Heart right ventricle (tissue), 16 donors: ENCODE data around the gene PTMS. TPM values are rescaled to one million over a fixed set of nuclear protein-coding genes. Genes with fewer than 3 reads are reported as not detected.

ENCODE experiments used
- ATAC-seq, 8 donors: fragments of 200-7000 bp; cut with Tn5 transposase; one replicate each; pipeline ENCODE4 v1.9.1; 2020; ENCODE audit warnings: mild to moderate bottlenecking in 8 of 8, moderate library complexity in 8 of 8, moderate number of reproducible peaks in 1 of 8
- DNase-seq, 2 donors: peaks; one replicate each; pipeline ENCODE4 v3.0.0-alpha.2; 2020
- H3K27ac ChIP-seq, 10 donors: fragments of 200-600 bp; sonication (generic) in 2 of 10; one replicate each; pipeline versions ENCODE4 v1.5.0 to v1.8.0; 2020 to 2022; ENCODE audit warnings: mild to moderate bottlenecking in 3 of 10
- H3K27me3 ChIP-seq, 7 donors: fragments of 200-600 bp; one replicate each; pipeline ENCODE4 v1.8.0; 2021 to 2022; ENCODE audit warnings: mild to moderate bottlenecking in 2 of 7
- H3K36me3 ChIP-seq, 9 donors: fragments of 200-600 bp; sonication (generic) in 1 of 9; one replicate each; pipeline versions ENCODE4 v1.5.0 to v1.8.0; 2020 to 2022; ENCODE audit warnings: mild to moderate bottlenecking in 2 of 9
- H3K4me1 ChIP-seq, 9 donors: fragments of 200-600 bp; sonication (generic) in 1 of 9; one replicate each; pipeline versions ENCODE4 v1.5.0 to v1.8.0; 2020 to 2022; ENCODE audit warnings: mild to moderate bottlenecking in 4 of 9
- H3K4me3 ChIP-seq, 10 donors: fragments of 200-600 bp; sonication (generic) in 2 of 10; one replicate each; pipeline versions ENCODE4 v1.5.0 to v1.8.0; 2020 to 2022; ENCODE audit warnings: mild to moderate bottlenecking in 7 of 10, moderate library complexity in 2 of 10
- H3K9me3 ChIP-seq, 11 donors: fragments of 200-600 bp in 10 of 11; sonication (generic) in 2 of 11; one replicate each; pipeline versions ENCODE4 v1.5.0 to v1.8.0; 2013 to 2022; ENCODE audit warnings: mild to moderate bottlenecking in 2 of 11, control low read depth in 1 of 11, moderate library complexity in 1 of 11
- WGBS, 2 donors: extraction: QIAGEN DNeasy Blood & Tissue Kit; methylation state at CpG; one replicate each; pipeline ENCODE4 v1.1.7; 2013; ENCODE audit warnings: inconsistent platforms in 1 of 2; 5-methylcytosine and 5-hydroxymethylcytosine counted together
- intact Hi-C, 10 donors: fragments of 100-400 bp; cut with DNase I; formaldehyde crosslinking; loops; one replicate each; pipeline versions ENCODE4 v1.11.1 to v1.14.2; 2022
- polyA plus RNA-seq, 2 donors: library from polyadenylated mRNA; stranded (reverse); fragments of 200-250 nt; gene quantifications; one replicate each; pipeline ENCODE4 v1.2.3, GENCODE V29; 2013
- total RNA-seq, 10 donors: library from RNA; stranded (reverse); fragmentation: NEBNext Ultra II Directional in 3 of 10; extraction: Animal tissue kit (Norgen Biotek cat#: 25700) in 3 of 10; gene quantifications; one replicate each; pipeline versions ENCODE4 v1.2.1 to v1.2.4, GENCODE V29; 2021 to 2023
- TF ChIP-seq, protein P1 (sequence below), 9 donors: fragments of 200-600 bp; sonication (generic) in 2 of 9; IDR thresholded peaks; one replicate each; pipeline versions ENCODE4 v1.5.0 to v1.8.0; 2021 to 2022; ENCODE audit warnings: antibody characterized with exemption in 9 of 9, mild to moderate bottlenecking in 5 of 9, moderate library complexity in 1 of 9
- donor health status: Arrhythmogenic right ventricular cardiomyopathy.
- donor health status: ischemic (EF 13 %, LVEDD 7.1; RV severe dilation, severe dysfunction).
- donor health status: healthy with polysubstance abuse.
- donor health status: DM: no; HTN: yes; CAD: no.
- donor health status: DM: no; HTN: no; CAD: no.
- donor health status: ischemic (EF 25% LVEDD 6.9; RV normal size, moderate dysfunction).
- donor health status: ischemic (EF 25% LVEDD 5.7; RV mildly dilated, moderate dysfunction).
- donor health status: healthy.
- donor health status: DM: yes; HTN: yes; CAD: no.
- donor health status: Ischemic cardiomyopathy.
- donor health status: ischemic (EF 35%, LVEDD 5.7; RV mildly dilated, moderate dysfunction).
- donor health status: nonischemic (EF 11% LVEDD 7.7; RV severe dilation, severe dysfunction).
- donor health status: DM: yes; HTN: yes; CAD: no.
- donor health status: PGD.
- donor health status: ischemic (EF 29% LVEDD 5.4; RV normal size, mild dysfunction).
- donor health status: nonischemic (EF 23%, LVEDD 6.1; RV moderate dilation, normal function).

PTMS gene
- total and polyA plus RNA-seq, 12 donors = 73.3 to 361 (median 105) TPM

DNA sequence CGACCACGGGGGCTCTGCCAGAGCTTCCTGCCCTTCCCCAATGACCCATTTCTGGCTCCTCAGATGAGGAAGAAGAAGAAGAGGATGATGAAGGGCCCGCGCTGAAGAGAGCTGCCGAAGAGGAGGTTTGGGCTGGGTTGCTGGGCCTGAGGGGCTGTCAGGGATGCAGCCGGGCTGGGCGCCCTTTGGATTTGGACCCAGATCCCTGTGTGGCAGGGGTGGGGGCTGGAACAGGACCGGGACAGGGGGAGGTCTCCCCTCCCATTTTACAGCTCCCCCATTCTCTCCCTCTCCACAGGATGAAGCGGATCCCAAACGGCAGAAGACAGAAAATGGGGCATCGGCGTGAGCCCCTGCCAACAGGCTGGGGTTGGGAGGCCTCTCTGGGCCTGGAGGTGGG, 3.9 kb downstream of the PTMS start:
- no peak overlapping the region for H3K27ac ChIP-seq
- TF ChIP-seq, protein P1, sequence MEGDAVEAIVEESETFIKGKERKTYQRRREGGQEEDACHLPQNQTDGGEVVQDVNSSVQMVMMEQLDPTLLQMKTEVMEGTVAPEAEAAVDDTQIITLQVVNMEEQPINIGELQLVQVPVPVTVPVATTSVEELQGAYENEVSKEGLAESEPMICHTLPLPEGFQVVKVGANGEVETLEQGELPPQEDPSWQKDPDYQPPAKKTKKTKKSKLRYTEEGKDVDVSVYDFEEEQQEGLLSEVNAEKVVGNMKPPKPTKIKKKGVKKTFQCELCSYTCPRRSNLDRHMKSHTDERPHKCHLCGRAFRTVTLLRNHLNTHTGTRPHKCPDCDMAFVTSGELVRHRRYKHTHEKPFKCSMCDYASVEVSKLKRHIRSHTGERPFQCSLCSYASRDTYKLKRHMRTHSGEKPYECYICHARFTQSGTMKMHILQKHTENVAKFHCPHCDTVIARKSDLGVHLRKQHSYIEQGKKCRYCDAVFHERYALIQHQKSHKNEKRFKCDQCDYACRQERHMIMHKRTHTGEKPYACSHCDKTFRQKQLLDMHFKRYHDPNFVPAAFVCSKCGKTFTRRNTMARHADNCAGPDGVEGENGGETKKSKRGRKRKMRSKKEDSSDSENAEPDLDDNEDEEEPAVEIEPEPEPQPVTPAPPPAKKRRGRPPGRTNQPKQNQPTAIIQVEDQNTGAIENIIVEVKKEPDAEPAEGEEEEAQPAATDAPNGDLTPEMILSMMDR (IDR thresholded peaks at IDR 0.05) = no peak
- H3K4me3 ChIP-seq = no peak overlapping the region
- peaks cover 2 to 72% (median 34%) of the 10 kb centered on the region in 9 donors for H3K4me1 ChIP-seq
- no peak for ATAC-seq
- intact Hi-C loops = no loop called here
- peaks cover 0 to 44% (median 8%) of the 10 kb centered on the region in 7 donors for H3K27me3 ChIP-seq
- H3K9me3 ChIP-seq = no peaks in the 10 kb centered on the region
- peaks cover 0 to 26% (median 0%) of the 10 kb centered on the region in 9 donors for H3K36me3 ChIP-seq
- WGBS, 2 donors = 83 to 86% methylated on average over 12 of the region's 12 CpGs
- no peak for DNase-seq

DNA sequence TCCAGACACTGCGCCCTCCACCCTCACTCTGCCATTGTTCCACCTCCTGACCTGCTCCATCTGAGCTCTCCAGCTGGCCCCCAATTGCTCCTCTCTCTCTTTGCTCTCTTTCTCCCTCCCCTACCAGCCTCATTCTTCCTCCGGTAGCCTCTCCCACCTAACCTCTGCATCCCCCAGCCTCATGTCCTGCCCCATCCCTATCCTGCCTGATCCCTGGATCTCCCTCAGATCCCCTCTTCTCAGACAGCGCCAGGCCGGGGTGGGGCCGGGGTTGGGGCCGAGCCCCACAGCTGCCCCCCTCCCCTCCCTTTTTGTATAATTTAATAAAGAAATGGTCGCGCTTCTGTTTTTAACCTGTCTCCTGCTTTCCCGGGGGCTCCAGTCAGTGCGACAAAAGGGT, 4.4 kb downstream of the PTMS start:
- TF ChIP-seq, protein P1 (IDR thresholded peaks at IDR 0.05) = no peak
- Histone ChIP-seq H3K27me3 (peaks cover 0 to 44% (median 8%) of the 10 kb centered on the region in 7 donors), H3K27ac (peak overlapping the region in 2 of 10 donors; percentile 36 to 69), H3K4me3 (no peak overlapping the region), H3K4me1 (peaks cover 2 to 67% (median 29%) of the 10 kb centered on the region in 9 donors), H3K36me3 (peaks cover 0 to 28% (median 0%) of the 10 kb centered on the region in 9 donors), H3K9me3 (no peaks in the 10 kb centered on the region)
- intact Hi-C loops = no loop called here
- ATAC-seq = no peak
- DNase-seq = no peak
- WGBS, 2 donors = 88 to 92% methylated on average over 10 of the region's 10 CpGs

GRCh38 chr12:6771091-6771495, 4.9 kb downstream of the PTMS start:
- Histone ChIP-seq H3K36me3 (peaks cover 0 to 28% (median 0%) of the 10 kb centered on the region in 9 donors), H3K27ac (peak overlapping the region in 4 of 10 donors; percentile 20 to 69 (median 28)), H3K4me3 (no peak overlapping the region), H3K9me3 (no peaks in the 10 kb centered on the region), H3K27me3 (peaks cover 0 to 39% (median 8%) of the 10 kb centered on the region in 7 donors), H3K4me1 (peaks cover 2 to 63% (median 25%) of the 10 kb centered on the region in 9 donors)
- TF ChIP-seq, protein P1 (IDR thresholded peaks at IDR 0.05) = no peak
- DNase-seq = peak in 1 of 2 donors; percentile 36
- 83 to 93% methylated on average over 4 of the region's 4 CpGs for WGBS, 2 donors
- peak in 2 of 8 donors; percentile 4 to 8 for ATAC-seq
- intact Hi-C loops = no loop called here

GRCh38 chr12:6771509-6772330, 5.6 kb downstream of the PTMS start:
- H3K36me3 ChIP-seq = peaks cover 0 to 28% (median 0%) of the 10 kb centered on the region in 9 donors
- peaks cover 0 to 44% (median 8%) of the 10 kb centered on the region in 7 donors for H3K27me3 ChIP-seq
- TF ChIP-seq, protein P1 (IDR thresholded peaks at IDR 0.05) = no peak
- DNase-seq (no peak), ATAC-seq (no peak)
- H3K27ac ChIP-seq = peak overlapping the region in 4 of 10 donors; percentile 20 to 69 (median 28)
- intact Hi-C loops = no loop called here
- peak overlapping the region in 1 of 10 donors; percentile 45 for H3K4me3 ChIP-seq
- H3K9me3 ChIP-seq = no peaks in the 10 kb centered on the region
- peaks cover 2 to 63% (median 25%) of the 10 kb centered on the region in 9 donors for H3K4me1 ChIP-seq
- 82 to 84% methylated on average over 12 of the region's 12 CpGs for WGBS, 2 donors
